HUES64 (cell line): ENCODE data around the gene BTD. TPM values are rescaled to one million over a fixed set of nuclear protein-coding genes. Genes with fewer than 3 reads are reported as not detected.

Source experiments
- H3K27ac ChIP-seq: 2 replicates; pipeline ENCODE4 v1.7.0; 2013; ENCODE audit warnings: low read depth, low read length, inconsistent platforms
- H3K27me3 ChIP-seq: 2 replicates; pipeline ENCODE4 v1.6.1; 2013; ENCODE audit warnings: mild to moderate bottlenecking, low read length; ENCODE audit not compliant: insufficient read depth
- H3K36me3 ChIP-seq: 2 replicates; pipeline ENCODE4 v1.6.1; 2013; ENCODE audit warnings: mild to moderate bottlenecking, low read length; ENCODE audit not compliant: insufficient read depth
- H3K4me1 ChIP-seq: 2 replicates; pipeline ENCODE4 v1.6.1; 2013; ENCODE audit warnings: mild to moderate bottlenecking, low read length, moderate library complexity; ENCODE audit not compliant: insufficient read depth
- H3K4me3 ChIP-seq: 2 replicates; pipeline ENCODE4 v1.5.1; 2013; ENCODE audit warnings: mild to moderate bottlenecking, low read length, moderate library complexity
- H3K9ac ChIP-seq: 2 replicates; pipeline ENCODE4 v1.6.1; 2013; ENCODE audit warnings: mild to moderate bottlenecking, low read depth, low read length
- H3K9me3 ChIP-seq: 2 replicates; pipeline ENCODE4 v1.6.1; 2013; ENCODE audit warnings: low read depth, low read length; ENCODE audit not compliant: insufficient read depth
- WGBS: fragments of 150-250, 120-280 bp; methylation state at CpG from one replicate; pipeline ENCODE4 v1.1.7; 2013; ENCODE audit warnings: missing lambda C conversion rate; 5-methylcytosine and 5-hydroxymethylcytosine counted together
- polyA plus RNA-seq, 2 experiments: library from polyadenylated mRNA; stranded (reverse); fragments of 50-300 nt; gene quantifications; one replicate each; pipeline ENCODE4 v1.2.3, GENCODE V29; 2013

The BTD gene, protein sequence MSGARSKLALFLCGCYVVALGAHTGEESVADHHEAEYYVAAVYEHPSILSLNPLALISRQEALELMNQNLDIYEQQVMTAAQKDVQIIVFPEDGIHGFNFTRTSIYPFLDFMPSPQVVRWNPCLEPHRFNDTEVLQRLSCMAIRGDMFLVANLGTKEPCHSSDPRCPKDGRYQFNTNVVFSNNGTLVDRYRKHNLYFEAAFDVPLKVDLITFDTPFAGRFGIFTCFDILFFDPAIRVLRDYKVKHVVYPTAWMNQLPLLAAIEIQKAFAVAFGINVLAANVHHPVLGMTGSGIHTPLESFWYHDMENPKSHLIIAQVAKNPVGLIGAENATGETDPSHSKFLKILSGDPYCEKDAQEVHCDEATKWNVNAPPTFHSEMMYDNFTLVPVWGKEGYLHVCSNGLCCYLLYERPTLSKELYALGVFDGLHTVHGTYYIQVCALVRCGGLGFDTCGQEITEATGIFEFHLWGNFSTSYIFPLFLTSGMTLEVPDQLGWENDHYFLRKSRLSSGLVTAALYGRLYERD
- polyA plus RNA-seq (2013, experiment 1 of 2) = 13.7 TPM
- 15.6 TPM for polyA plus RNA-seq (2013, experiment 2 of 2)

DNA sequence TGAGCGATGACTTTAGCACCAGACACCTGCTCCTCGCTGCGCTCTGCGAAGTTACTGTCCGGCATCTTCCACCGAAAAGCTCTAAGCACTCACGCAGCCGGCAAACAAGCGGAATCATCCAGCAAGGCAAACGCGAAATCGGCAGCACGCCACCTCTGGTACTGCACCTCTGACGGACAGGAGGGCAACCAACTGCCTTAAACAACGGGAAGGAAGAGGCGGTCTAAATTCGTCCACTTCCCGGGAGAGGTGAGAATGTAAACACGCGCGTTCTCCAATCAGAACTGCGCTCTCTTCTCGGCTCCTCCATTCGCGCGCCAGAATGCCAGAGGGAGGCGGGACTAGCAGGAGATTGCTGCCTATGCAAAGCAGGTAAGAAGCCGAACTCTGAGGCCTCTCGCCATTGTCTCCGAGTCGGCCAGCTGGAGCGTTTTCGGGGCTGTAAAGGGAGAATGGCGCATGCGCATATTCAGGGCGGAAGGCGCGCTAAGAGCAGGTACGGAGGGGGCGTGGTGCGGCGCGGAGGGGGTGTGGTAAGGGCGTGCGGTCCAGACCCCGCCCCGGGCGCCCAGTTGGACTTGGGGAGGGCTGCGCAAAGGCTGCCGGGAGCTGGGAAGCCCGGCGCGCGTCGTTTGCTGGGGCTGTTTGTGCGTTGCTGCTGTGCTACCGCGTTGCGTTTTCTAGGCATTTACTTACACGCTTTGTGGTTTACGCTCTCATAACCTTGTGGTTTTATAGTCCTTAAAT, at the start of gene BTD, which contains the start of gene HACL1:
Gene BTD (plus strand): TSS at position 347 of the 747 bp plus-strand sequence. CDS start 33,695 bp downstream, outside the sequence.
Gene HACL1 (minus strand): TSS at position 171 of the 747 bp plus-strand sequence. CDS start 106 bp downstream, at position 65.
- H3K4me1 ChIP-seq = peaks cover 4% of the 10 kb centered on the region; the same call in 1 of the 2 replicates
- H3K36me3 ChIP-seq = peaks cover 38% of the 10 kb centered on the region
- WGBS = under 1% methylated on average over 61 of the region's 61 CpGs
- peak within 1 kb of the TSS; percentile 82 for H3K4me3 ChIP-seq
- peak within 1 kb of the TSS; percentile 95 for H3K27ac ChIP-seq
- H3K27me3 ChIP-seq = no peaks in the 10 kb centered on the region
- peaks cover 2% of the 10 kb centered on the region; the same call in 1 of the 2 replicates for H3K9me3 ChIP-seq
- peak within 1 kb of the TSS; percentile 98 for H3K9ac ChIP-seq

DNA sequence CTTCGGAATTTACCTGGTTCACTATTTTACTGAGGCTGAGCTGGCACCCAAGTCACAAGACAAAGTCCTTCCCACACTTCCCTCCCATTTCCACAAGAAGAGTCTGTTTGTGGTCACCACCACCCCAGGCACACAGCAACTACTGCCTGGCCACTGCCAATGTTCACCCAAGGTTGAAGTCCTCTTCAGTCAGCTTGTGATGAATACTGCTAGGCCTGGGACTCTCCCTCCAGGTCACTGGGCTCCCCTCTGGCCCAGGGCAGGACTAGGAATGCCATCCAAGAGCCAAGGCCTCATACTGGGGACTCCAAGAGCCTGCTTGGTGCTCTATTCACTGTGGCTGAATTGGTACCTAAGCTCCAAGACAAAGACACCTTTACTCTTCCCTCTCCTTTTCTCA, 49.6 kb upstream of the BTD start:
- no peaks in the 10 kb centered on the region for H3K4me1 ChIP-seq
- 96% methylated on average over 1 of the region's 1 CpG for WGBS
- H3K27ac ChIP-seq = no peak overlapping the region
- H3K9me3 ChIP-seq = no peaks in the 10 kb centered on the region
- no peak overlapping the region for H3K9ac ChIP-seq
- H3K4me3 ChIP-seq = no peak overlapping the region
- H3K27me3 ChIP-seq = no peaks in the 10 kb centered on the region
- H3K36me3 ChIP-seq = no peaks in the 10 kb centered on the region

DNA sequence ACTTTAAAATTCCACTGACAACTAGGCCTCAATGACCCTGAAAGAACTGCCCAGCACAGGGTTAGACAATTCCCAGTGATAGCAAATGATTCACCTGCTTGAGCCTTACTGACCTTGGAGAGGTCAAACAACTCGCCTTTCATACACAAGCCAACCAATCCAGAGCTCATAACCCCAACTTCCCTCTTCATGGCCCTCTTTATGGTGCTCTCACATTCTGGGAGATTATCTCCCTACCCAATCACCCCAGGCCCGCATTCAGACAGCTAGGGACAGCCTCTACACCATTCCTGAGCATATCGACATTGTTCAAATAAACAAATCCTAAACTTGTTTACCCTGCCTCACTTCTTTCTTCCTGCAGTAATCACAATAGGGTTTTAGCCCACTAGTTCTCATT, 47.8 kb upstream of the BTD start:
- H3K27me3 ChIP-seq = no peaks in the 10 kb centered on the region
- H3K9ac ChIP-seq = no peak overlapping the region
- H3K36me3 ChIP-seq = no peaks in the 10 kb centered on the region
- 85% methylated on average over 3 of the region's 3 CpGs for WGBS
- H3K4me3 ChIP-seq = no peak overlapping the region
- no peaks in the 10 kb centered on the region for H3K9me3 ChIP-seq
- no peak overlapping the region for H3K27ac ChIP-seq
- no peaks in the 10 kb centered on the region for H3K4me1 ChIP-seq

DNA sequence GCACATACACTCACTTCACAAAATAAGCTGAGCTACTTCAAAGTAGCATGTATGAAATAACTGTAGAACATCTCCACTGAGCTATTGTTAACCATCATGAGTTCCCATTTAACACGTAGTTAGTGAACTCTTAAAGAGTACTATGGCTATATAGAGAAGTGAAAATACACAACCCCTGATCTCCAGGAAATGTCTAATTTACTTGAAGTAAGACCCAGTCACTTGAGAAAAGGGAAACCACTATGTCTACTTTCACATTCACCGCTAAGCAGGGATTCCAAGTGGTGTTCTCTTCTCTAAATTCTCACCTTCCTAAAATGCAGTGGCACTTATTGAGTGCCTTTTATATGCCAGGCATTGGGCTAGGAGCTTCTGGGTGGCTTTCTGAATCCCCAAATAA, 45.0 kb upstream of the BTD start:
- no peak overlapping the region for H3K4me3 ChIP-seq
- no peaks in the 10 kb centered on the region for H3K4me1 ChIP-seq
- H3K9me3 ChIP-seq = no peaks in the 10 kb centered on the region
- no peak overlapping the region for H3K9ac ChIP-seq
- 100% methylated on average over 1 of the region's 2 CpGs for WGBS
- H3K27ac ChIP-seq = no peak overlapping the region
- H3K27me3 ChIP-seq = no peaks in the 10 kb centered on the region
- peaks cover 19% of the 10 kb centered on the region for H3K36me3 ChIP-seq

DNA sequence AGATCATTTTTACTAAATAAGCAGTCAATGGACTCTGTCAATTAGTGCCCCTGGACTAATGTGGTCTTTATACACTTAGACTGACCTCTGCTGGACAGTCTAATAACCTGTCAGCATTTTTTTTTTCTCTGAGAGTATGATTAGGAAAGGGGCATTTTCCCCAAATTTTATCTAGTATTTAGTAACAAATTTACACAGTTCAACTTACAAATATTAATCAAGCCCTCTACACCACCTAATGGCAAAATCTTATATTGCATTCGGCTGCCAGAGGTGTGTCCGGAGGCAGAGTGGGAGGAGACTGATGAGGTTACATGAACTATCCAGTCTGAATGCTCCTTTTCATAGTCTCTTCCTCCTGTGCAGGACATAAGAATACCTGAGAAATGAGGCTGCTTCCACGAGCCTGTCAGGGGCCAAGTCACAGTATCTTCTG, 44.0 kb upstream of the BTD start:
- peaks cover 29% of the 10 kb centered on the region for H3K36me3 ChIP-seq
- H3K9me3 ChIP-seq = no peaks in the 10 kb centered on the region
- no peaks in the 10 kb centered on the region for H3K4me1 ChIP-seq
- no peak overlapping the region for H3K4me3 ChIP-seq
- no peak overlapping the region for H3K27ac ChIP-seq
- H3K9ac ChIP-seq = no peak overlapping the region
- no peaks in the 10 kb centered on the region for H3K27me3 ChIP-seq
- WGBS = 37% methylated on average over 3 of the region's 3 CpGs

DNA sequence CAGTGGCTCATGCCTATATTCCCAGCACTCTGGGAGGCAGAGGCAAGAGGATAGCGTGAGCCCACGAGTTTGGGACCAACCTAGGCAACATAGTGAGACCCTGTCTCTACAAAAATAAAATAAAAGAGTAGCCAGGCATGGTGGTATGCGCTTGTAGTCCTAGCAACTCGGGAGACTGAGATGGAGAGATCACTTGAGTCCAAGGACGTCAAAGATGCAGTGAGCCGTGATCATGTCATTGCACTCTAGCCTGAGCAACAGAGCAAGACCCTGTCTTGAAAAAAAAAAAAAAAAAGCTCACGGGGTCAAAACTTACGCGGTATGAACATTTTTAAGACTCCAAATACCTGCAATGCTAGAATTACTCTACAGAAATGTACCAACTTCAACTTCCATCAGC, 43.0 kb upstream of the BTD start:
- WGBS = 94% methylated on average over 9 of the region's 9 CpGs
- Histone ChIP-seq H3K9me3 (no peaks in the 10 kb centered on the region), H3K4me1 (no peaks in the 10 kb centered on the region), H3K27ac (no peak overlapping the region), H3K36me3 (peaks cover 39% of the 10 kb centered on the region), H3K27me3 (no peaks in the 10 kb centered on the region), H3K9ac (no peak overlapping the region), H3K4me3 (no peak overlapping the region)

DNA sequence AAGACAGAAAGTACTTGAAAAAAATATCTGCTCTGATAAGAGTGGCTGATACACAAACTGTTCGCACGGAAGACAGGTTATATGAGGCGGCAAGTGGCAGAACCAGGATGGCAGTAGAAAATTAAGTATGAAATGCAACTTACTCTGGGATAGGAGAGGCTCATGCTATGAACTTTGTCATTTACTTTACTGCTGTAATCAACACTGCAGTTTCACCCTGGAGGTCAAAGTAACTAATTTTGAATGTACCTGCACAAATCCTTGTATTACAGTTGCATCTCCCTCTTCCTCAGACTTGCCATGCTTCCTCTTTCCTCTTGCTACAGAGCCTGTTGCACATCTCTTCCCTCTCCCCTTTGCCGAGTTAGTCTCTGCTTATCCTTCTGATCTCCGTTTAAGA, 39.0 kb upstream of the BTD start:
- WGBS = 94% methylated on average over 5 of the region's 5 CpGs
- Histone ChIP-seq H3K27ac (no peak overlapping the region), H3K36me3 (peaks cover 77% of the 10 kb centered on the region), H3K4me1 (no peaks in the 10 kb centered on the region), H3K9ac (no peak overlapping the region), H3K4me3 (no peak overlapping the region), H3K9me3 (no peaks in the 10 kb centered on the region), H3K27me3 (no peaks in the 10 kb centered on the region)

DNA sequence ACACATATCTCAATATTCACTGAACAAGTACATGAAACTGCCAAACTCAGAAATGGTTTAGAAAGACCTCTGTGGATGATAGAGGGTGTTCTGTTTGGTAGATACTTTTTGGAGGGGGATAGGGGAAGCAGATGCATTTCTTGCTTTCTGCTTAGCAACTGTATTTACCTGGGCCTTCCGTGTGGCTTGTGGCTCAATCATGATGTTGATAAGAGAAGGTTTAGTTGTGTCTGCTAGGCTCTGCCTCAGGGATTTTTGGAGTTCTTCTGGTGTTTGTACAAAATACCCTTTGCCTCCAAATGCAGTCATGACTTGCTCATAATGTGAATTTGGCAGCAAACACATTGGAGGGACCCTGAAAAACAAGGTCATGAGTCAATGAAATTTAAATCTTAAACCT, 38.4 kb upstream of the BTD start:
- no peaks in the 10 kb centered on the region for H3K27me3 ChIP-seq
- H3K4me1 ChIP-seq = no peaks in the 10 kb centered on the region
- H3K36me3 ChIP-seq = peaks cover 83% of the 10 kb centered on the region
- 100% methylated on average over 1 of the region's 1 CpG for WGBS
- H3K4me3 ChIP-seq = no peak overlapping the region
- H3K9ac ChIP-seq = no peak overlapping the region
- H3K9me3 ChIP-seq = no peaks in the 10 kb centered on the region
- H3K27ac ChIP-seq = no peak overlapping the region

DNA sequence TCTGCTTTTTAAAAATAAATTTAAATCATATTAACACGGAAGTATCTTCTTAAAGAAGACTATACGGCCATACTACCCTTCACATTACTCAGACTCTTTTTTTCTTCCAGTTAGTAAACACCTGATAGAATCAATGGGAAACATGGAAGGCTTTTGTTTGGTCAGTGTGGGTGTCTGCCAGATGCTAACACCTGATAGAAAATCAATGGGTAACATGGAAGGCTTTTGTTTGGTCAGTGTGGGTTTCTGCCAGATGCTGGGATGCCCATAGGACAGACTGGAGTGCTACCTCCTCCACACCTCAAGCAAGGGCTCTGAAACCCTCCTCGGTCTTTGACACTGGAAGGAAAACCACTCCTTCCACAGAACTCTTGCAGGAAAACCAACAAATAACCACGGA, 29.4 kb upstream of the BTD start:
- Histone ChIP-seq H3K9me3 (no peaks in the 10 kb centered on the region), H3K27ac (no peak overlapping the region), H3K9ac (no peak overlapping the region), H3K36me3 (peaks cover 76% of the 10 kb centered on the region), H3K4me1 (no peaks in the 10 kb centered on the region), H3K27me3 (no peaks in the 10 kb centered on the region), H3K4me3 (no peak overlapping the region)
- WGBS = 81% methylated on average over 2 of the region's 4 CpGs

DNA sequence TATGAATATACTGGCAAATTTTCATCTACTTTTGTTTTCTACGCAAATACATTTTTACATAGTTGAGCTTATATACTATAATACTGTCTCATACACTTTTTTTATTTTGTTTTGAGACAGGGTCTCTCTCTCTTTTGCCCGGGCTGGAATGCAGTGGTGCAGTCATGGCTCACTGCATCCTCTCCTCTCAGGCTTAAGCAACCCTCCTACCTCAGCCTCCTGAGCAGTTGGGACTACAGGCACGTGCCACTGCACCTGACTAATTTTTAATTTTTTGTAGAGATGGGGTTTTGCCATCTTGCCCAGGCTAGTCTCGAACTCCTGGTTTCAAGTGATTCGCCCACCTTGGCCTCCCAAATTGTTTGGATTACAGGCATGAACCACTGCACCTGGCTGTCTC, 26.1 kb upstream of the BTD start:
- WGBS = 95% methylated on average over 5 of the region's 5 CpGs
- Histone ChIP-seq H3K36me3 (peaks cover 75% of the 10 kb centered on the region), H3K9ac (no peak overlapping the region), H3K4me1 (no peaks in the 10 kb centered on the region), H3K4me3 (no peak overlapping the region), H3K9me3 (no peaks in the 10 kb centered on the region), H3K27ac (no peak overlapping the region), H3K27me3 (no peaks in the 10 kb centered on the region)

DNA sequence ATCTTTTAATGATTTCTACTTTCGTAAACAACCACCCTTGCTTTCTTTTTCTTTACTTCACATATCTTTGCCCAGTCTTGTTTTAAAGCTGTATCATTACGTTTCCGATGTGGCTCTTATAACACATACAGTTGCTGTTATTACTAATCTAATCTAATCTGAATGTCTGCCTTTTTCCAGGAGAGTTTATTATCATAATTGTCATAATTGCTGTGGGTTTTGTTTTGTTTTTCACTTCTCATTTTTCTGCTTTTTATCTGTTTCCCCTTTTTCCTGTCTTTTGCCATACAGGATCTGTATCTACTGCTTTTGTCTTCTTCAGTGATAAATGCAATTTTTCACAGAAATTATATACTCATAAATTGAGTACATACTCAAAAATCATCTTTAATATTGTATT, 25.1 kb upstream of the BTD start:
- H3K9ac ChIP-seq = no peak overlapping the region
- H3K27ac ChIP-seq = no peak overlapping the region
- no peaks in the 10 kb centered on the region for H3K27me3 ChIP-seq
- no peaks in the 10 kb centered on the region for H3K9me3 ChIP-seq
- H3K4me1 ChIP-seq = no peaks in the 10 kb centered on the region
- 98% methylated on average over 3 of the region's 3 CpGs for WGBS
- peaks cover 70% of the 10 kb centered on the region for H3K36me3 ChIP-seq
- H3K4me3 ChIP-seq = no peak overlapping the region
